ENCODE results near the gene FSTL5.

- TF ChIP-seq ZFX (IDR thresholded peaks at IDR 0.05), result no peak
- TF ChIP-seq CTCF (IDR thresholded peaks at IDR 0.05 in 2 of 3, conservative IDR thresholded peaks at IDR 0.05 in 1 of 3; ENCODE audit: borderline replicate concordance in 1 of 3, insufficient read depth in 1 of 3, low read depth in 2 of 3, low read length in 2 of 3), result no peak
- no peak for TF ChIP-seq REST (IDR thresholded peaks at IDR 0.05; ENCODE audit: low read depth)
- TF ChIP-seq POLR2A (IDR thresholded peaks at IDR 0.05; ENCODE audit: borderline replicate concordance, extremely low read depth, insufficient read depth, insufficient read length), result no peak
- no peak for TF ChIP-seq ATF3 (IDR thresholded peaks at IDR 0.05)
- TF ChIP-seq FOSL1 (IDR thresholded peaks at IDR 0.05; ENCODE audit: low read depth), result no peak
- TF ChIP-seq EZH2 (IDR thresholded peaks at IDR 0.05), result no peak
- no peak for TF ChIP-seq POLR2AphosphoS5 (IDR thresholded peaks at IDR 0.05; ENCODE audit: low read depth, low read length)
- TF ChIP-seq SIN3A (IDR thresholded peaks at IDR 0.05; ENCODE audit: low read depth), result no peak
- no peak for TF ChIP-seq SRF (IDR thresholded peaks at IDR 0.05; ENCODE audit: low read depth)
- TF ChIP-seq JUND (IDR thresholded peaks at IDR 0.05), result no peak
- no peak for TF ChIP-seq CEBPB (IDR thresholded peaks at IDR 0.05; ENCODE audit: low read depth)
- TF ChIP-seq CBX3 (IDR thresholded peaks at IDR 0.05; ENCODE audit: low read depth), result no peak
- TF ChIP-seq EGR1 (IDR thresholded peaks at IDR 0.05; ENCODE audit: low read depth), result no peak
Observed at GRCh38 chr4:162016991-162017390, 146.8 kb downstream of the FSTL5 start.
